ENCODE results near the gene DIO2.

DNA sequence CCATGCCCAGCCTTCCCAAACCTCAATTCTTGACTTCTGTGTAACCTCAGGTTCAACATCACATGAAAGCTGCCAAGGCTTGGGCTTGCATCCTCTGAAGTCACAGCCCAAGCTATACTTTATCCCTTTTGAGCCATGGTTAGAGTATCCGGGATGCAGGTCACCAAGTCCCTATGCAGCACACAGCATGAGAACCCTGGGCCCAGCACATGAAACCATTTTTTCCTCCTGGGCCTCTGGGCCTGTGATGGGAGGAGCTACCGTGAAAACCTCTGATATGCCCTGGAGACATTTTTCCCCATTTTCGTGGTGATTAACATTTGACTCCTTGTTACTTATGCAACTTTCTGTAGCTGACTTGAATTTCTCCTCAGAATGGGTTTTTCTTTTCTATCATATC, 25.8 kb upstream of the DIO2 start:
- TF ChIP-seq, protein P1, sequence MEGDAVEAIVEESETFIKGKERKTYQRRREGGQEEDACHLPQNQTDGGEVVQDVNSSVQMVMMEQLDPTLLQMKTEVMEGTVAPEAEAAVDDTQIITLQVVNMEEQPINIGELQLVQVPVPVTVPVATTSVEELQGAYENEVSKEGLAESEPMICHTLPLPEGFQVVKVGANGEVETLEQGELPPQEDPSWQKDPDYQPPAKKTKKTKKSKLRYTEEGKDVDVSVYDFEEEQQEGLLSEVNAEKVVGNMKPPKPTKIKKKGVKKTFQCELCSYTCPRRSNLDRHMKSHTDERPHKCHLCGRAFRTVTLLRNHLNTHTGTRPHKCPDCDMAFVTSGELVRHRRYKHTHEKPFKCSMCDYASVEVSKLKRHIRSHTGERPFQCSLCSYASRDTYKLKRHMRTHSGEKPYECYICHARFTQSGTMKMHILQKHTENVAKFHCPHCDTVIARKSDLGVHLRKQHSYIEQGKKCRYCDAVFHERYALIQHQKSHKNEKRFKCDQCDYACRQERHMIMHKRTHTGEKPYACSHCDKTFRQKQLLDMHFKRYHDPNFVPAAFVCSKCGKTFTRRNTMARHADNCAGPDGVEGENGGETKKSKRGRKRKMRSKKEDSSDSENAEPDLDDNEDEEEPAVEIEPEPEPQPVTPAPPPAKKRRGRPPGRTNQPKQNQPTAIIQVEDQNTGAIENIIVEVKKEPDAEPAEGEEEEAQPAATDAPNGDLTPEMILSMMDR (IDR thresholded peaks at IDR 0.05), result no peak
- no peak for TF ChIP-seq POLR2A (IDR thresholded peaks at IDR 0.05)
